Tibial artery (tissue), 4 donors: Measurements from ENCODE around the gene MB.

ENCODE experiments used
- DNase-seq, 2 donors: peaks; one replicate each; pipeline ENCODE4 v3.0.0-alpha.2; 2019
- H3K27ac ChIP-seq, 2 donors: fragments of 200-600 bp; sonication (generic) in 1 of 2; 1 replicate in 1 of 2; 2 replicates in 1 of 2; pipeline ENCODE4 v1.5.1; 2018 to 2019; ENCODE audit warnings: mild to moderate bottlenecking in 1 of 2
- H3K27me3 ChIP-seq, 2 donors: fragments of 200-600 bp; sonication (generic) in 1 of 2; one replicate each; pipeline versions ENCODE4 v1.5.1 to v1.6.0; 2016 to 2019
- H3K36me3 ChIP-seq, 3 donors: fragments of 200-600 bp; sonication (generic) in 2 of 3; one replicate each; pipeline ENCODE4 v1.5.1; 2016 to 2019; ENCODE audit warnings: mild to moderate bottlenecking in 2 of 3
- H3K4me1 ChIP-seq, 4 donors: fragments of 200-600 bp; sonication (generic) in 2 of 4; 1 replicate in 3 of 4; 2 replicates in 1 of 4; pipeline ENCODE4 v1.5.1; 2016 to 2019
- H3K4me3 ChIP-seq, 2 donors: fragments of 200-600 bp; sonication (generic) in 1 of 2; 1 replicate in 1 of 2; 2 replicates in 1 of 2; pipeline ENCODE4 v1.5.1; 2018 to 2019; ENCODE audit warnings: mild to moderate bottlenecking in 2 of 2
- H3K9me3 ChIP-seq, 3 donors: fragments of 200-600 bp; sonication (generic) in 1 of 3; one replicate each; pipeline ENCODE4 v1.5.1; 2016 to 2019
- intact Hi-C: fragments of 100-400 bp; cut with DNase I; formaldehyde crosslinking; loops from one replicate; pipeline ENCODE4 v1.15.0; 2023; ENCODE audit warnings: low total_unique reads
- TF ChIP-seq, protein P1 (sequence below), 2 experiments: fragments of 200-600 bp in 1 of 2; fragments of 450-650 bp in 1 of 2; IDR thresholded peaks; one replicate each; pipeline ENCODE4 v1.5.1; 2017 to 2019; ENCODE audit warnings: antibody characterized with exemption in 2 of 2, mild to moderate bottlenecking in 1 of 2, moderate library complexity in 1 of 2

MB gene

DNA sequence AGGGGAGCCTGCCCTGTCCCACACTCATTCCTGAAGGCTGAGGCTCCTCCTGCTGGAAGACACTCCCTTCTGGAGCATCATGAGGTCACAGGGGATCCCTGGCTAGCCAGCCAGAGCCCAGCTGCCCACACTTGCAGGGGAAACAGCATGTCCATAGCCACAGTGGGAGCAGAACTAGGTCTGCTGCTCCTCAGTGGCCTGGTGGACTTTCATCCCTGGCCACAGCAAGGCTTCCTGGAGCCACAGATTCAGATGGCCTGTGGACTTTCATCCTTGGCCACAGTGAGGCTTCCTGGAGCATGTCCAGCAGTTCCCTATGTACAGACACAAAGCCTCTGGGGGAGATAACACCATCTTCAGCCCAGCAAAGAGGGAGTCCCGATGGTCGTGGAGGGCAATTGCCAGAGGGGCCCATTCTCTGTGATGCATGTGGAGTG, 25.2 kb upstream of the MB start:
- H3K4me3 ChIP-seq, result no peak overlapping the region
- peaks cover 0 to 46% (median 30%) of the 10 kb centered on the region in 4 donors for H3K4me1 ChIP-seq
- no peaks in the 10 kb centered on the region for H3K27me3 ChIP-seq
- H3K9me3 ChIP-seq, result no peaks in the 10 kb centered on the region
- no peaks in the 10 kb centered on the region for H3K36me3 ChIP-seq
- intact Hi-C loops, result no loop called here
- no peak overlapping the region for H3K27ac ChIP-seq
- DNase-seq, result no peak
- TF ChIP-seq, protein P1, sequence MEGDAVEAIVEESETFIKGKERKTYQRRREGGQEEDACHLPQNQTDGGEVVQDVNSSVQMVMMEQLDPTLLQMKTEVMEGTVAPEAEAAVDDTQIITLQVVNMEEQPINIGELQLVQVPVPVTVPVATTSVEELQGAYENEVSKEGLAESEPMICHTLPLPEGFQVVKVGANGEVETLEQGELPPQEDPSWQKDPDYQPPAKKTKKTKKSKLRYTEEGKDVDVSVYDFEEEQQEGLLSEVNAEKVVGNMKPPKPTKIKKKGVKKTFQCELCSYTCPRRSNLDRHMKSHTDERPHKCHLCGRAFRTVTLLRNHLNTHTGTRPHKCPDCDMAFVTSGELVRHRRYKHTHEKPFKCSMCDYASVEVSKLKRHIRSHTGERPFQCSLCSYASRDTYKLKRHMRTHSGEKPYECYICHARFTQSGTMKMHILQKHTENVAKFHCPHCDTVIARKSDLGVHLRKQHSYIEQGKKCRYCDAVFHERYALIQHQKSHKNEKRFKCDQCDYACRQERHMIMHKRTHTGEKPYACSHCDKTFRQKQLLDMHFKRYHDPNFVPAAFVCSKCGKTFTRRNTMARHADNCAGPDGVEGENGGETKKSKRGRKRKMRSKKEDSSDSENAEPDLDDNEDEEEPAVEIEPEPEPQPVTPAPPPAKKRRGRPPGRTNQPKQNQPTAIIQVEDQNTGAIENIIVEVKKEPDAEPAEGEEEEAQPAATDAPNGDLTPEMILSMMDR (IDR thresholded peaks at IDR 0.05), result no peak

DNA sequence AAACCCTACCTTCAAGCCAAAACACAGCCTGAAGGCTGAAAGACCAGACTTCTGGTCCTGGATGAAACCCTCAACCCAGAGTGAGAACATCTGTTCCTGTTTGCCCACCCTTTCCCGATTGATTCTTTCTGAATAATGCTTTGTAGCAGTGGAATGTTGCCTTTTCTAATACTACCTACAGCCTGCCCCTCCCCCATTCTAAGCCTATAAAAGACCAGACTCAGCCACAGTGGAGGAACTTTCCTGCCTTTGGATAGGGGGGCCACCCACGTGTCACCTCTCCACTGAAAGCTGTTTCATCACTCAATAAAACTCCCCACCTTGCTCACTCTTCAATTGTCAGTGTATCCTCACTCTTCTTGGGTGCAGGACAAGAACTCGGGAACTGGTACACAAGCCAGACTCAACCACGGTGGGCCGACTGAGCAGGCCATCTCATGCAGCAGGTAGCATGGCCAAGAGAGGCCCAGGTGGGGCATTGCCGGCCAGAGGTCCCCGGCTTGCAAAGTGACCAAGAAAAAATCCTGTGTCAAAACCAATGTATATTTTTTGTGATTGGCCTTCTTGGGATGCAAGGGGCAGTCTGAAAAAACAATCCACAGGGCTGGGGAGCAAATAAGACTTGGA, 24.5 kb upstream of the MB start:
- H3K27ac ChIP-seq, result no peak overlapping the region
- H3K9me3 ChIP-seq, result no peaks in the 10 kb centered on the region
- peaks cover 0 to 41% (median 25%) of the 10 kb centered on the region in 4 donors for H3K4me1 ChIP-seq
- no peaks in the 10 kb centered on the region for H3K36me3 ChIP-seq
- TF ChIP-seq, protein P1 (IDR thresholded peaks at IDR 0.05), result no peak
- DNase-seq, result no peak
- intact Hi-C loops, result no loop called here
- no peaks in the 10 kb centered on the region for H3K27me3 ChIP-seq
- H3K4me3 ChIP-seq, result no peak overlapping the region

DNA sequence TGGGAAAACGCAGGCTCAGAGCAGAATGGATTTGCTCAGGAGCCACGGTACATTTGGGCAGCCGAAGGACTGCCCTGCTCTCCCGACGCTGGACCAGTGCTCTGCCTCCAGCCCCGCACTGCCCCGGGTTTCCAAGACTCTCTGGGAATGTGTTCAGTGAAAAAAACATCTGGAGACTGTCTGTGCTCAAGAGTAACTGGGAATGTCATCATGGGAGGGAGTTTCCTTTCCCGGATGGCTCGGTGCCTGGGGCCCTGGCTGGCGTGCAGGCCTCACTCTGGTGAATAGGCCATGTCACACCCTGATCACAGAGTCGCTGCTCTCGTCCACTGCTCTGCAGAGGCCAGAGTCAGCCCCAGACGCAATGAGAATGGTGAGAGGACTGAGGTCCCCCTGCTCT, 21.3 kb upstream of the MB start:
- Histone ChIP-seq H3K4me3 (no peak overlapping the region), H3K4me1 (peaks cover 0 to 28% (median 20%) of the 10 kb centered on the region in 4 donors), H3K36me3 (no peaks in the 10 kb centered on the region), H3K27me3 (no peaks in the 10 kb centered on the region), H3K9me3 (no peaks in the 10 kb centered on the region), H3K27ac (peak overlapping the region; percentile 84 to 85)
- DNase-seq, result peak; percentile 89 to 96
- TF ChIP-seq, protein P1 (IDR thresholded peaks at IDR 0.05), result no peak
- intact Hi-C loops, result no loop called here

DNA sequence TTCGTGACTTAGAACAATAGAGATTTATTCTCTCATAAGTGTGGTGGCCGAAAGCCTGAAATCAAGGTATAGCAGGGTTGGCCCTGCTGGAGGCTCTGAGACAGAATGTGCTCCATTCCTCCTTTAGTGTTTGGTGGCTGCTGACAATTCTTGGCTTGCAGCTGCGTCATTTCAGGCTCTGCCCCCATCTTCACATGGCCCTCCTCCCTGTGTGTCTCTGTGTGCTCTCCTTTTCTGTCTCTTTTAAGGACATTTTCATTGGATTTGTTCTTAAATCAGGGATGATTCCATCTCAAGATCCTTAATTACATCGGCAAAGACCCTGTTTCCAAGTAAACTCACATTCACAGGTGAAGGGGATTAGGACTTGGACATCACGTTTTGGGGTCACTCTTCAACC, 20.9 kb upstream of the MB start:
- intact Hi-C loops, result no loop called here
- TF ChIP-seq, protein P1 (IDR thresholded peaks at IDR 0.05), result no peak
- Histone ChIP-seq H3K36me3 (no peaks in the 10 kb centered on the region), H3K4me1 (peaks cover 0 to 28% (median 20%) of the 10 kb centered on the region in 4 donors), H3K9me3 (no peaks in the 10 kb centered on the region), H3K4me3 (no peak overlapping the region), H3K27ac (peak overlapping the region; percentile 84 to 85), H3K27me3 (no peaks in the 10 kb centered on the region)
- DNase-seq, result no peak

DNA sequence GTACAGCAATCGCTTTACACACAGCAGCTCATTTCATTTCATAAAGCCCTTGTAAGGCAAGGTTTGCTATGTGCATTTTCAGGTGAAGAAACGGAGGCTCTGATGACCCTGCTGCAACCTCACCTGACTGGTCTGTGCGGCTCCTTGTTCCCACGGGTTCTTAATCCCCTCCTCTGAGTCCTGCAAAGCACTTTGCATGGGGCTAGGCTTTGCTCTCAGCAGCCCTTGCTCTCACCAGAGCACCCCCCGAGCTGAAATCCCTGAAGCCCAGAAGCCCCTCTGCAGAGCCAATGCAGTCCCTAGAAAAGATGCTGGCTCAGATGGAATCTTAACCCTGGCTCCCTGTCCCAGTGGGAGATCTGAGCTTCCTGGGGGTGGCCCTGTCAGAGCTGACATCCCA, 20.1 kb upstream of the MB start:
- Histone ChIP-seq H3K27me3 (no peaks in the 10 kb centered on the region), H3K4me3 (no peak overlapping the region), H3K4me1 (peaks cover 0 to 28% (median 20%) of the 10 kb centered on the region in 4 donors), H3K9me3 (no peaks in the 10 kb centered on the region), H3K36me3 (no peaks in the 10 kb centered on the region), H3K27ac (peak overlapping the region; percentile 84 to 85)
- TF ChIP-seq, protein P1 (IDR thresholded peaks at IDR 0.05), result no peak
- peak in 1 of 2 donors; percentile 40 for DNase-seq
- intact Hi-C loops, result no loop called here
